Dermis blood vessel endothelial cell (primary cell): Measurements from ENCODE around the gene DPY19L2. TPM values are rescaled to one million over a fixed set of nuclear protein-coding genes. Genes with fewer than 3 reads are reported as not detected.
"Not testable (repeated sequence)": the region's sequence is repeated elsewhere in the genome, so short reads cannot be mapped to it uniquely, and the experiment has no call there.

Experiments
- DNase-seq: peaks from one replicate; pipeline ENCODE4 v3.0.0; 2010
- total RNA-seq: library from RNA; depleted of rRNA; stranded (reverse); fragments of >200 nt; gene quantifications from 2 replicates; pipeline ENCODE4 v1.2.3, GENCODE V29; 2014

DPY19L2 gene
- total RNA-seq, 1 donor from 2014 or later = 2.4 TPM

GRCh38 chr12:63658501-63658900 is 9.8 kb downstream of the DPY19L2 start:
- DNase-seq = not testable (repeated sequence)

DNA sequence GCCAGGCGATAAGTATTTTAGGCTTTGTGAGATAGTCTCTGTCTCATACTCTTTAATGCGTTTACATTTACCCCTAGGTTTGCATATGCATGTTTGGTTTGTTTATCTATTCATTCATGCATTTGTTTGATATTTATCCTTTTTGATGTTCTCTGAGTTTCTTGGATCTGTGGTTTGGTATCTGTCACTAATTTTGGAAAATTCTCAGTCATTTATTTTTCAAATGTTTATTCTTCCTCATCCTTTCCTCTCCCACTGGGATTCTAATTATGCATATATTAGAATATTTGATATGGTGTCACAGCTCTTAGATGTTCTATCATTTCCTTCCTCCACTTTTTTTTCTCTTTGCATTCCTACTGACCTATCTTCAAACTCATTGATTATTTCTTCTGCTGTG is 11.9 kb downstream of the DPY19L2 start:
- not testable (repeated sequence) for DNase-seq

- DNase-seq = not testable (repeated sequence)
These were observed 12.6 kb downstream of the DPY19L2 start for GRCh38 chr12:63655543-63656257.

DNA sequence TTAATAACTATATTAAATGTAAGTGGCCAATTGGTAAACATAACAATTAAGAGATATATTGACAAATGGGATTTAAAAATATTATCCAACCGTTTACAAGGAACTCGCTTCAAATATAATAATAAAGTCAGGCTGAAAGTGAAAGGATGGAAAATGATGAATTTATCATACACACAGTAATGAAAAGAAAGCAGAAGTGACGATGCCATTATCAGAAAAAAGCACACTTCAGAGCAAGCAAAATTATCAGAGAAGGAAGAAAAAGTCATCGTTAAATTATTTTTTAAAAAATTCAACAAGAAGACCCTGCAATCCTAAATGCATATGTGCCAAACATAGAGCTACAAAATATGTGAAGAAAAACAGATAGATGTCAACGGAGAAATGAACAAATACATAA is 13.8 kb downstream of the DPY19L2 start:
- DNase-seq = not testable (repeated sequence)

GRCh38 chr12:63649517-63649916 is 18.8 kb downstream of the DPY19L2 start:
- not testable (repeated sequence) for DNase-seq

GRCh38 chr12:63643381-63644140 is 24.7 kb downstream of the DPY19L2 start:
- peak; percentile 2 for DNase-seq

DNA sequence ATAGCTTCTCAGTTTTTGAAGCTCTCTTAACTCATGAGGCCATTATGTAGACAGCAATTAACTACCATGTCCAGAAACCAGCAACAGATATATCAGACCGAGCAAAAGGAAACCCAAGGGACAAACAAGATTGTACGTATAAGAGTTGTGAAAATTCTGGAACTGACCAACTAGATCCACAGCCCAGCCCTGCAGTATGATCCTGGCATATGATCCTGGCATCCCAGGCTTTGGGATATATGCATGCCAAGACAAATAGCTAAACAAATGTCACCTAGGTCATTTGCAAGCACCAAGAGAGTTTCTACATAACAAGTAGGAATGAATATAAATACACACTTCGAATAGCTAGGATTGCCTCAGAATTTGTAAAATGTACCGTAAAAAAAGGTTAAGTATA is 44.0 kb downstream of the DPY19L2 start:
- DNase-seq = not testable (repeated sequence)

DNA sequence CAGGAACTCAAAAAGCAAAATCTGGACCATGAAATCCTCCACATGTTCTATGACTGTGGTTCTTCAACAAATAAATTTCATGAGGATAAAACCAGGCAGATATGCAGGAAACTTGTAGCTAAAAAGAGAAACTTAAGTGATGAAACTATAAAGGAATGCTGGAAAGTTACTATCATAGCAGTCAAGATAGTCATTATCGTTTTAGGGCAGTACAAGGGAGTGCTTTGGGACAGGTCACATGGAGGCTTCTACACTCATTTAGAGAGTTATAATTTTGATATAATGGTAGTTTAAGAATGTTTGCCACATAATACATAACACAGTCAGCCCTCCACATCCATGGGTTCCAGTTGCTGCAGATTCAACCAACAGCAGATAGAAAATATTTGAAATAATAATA is 52.7 kb downstream of the DPY19L2 start:
- not testable (repeated sequence) for DNase-seq

DNA sequence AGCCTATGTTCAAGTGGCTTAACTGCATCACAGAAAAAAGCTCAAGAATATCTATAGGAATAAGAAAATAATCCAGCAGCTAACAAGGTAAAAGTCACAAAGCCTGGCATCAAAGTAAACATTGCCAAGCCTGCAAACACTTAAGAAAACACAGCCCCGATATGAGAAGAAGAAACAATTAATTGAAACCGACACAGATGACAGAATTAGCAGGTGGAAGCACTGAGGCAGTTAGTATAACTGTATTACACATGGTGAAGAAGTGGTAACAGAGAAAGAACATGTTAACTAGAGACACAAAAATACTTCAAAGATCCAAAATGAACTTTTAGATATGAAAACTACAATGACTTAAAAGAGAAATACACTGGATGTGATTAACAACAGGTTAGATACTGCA is 57.0 kb downstream of the DPY19L2 start:
- DNase-seq = not testable (repeated sequence)

- not testable (repeated sequence) for DNase-seq
These were observed 59.0 kb downstream of the DPY19L2 start for GRCh38 chr12:63609281-63609680.

DNA sequence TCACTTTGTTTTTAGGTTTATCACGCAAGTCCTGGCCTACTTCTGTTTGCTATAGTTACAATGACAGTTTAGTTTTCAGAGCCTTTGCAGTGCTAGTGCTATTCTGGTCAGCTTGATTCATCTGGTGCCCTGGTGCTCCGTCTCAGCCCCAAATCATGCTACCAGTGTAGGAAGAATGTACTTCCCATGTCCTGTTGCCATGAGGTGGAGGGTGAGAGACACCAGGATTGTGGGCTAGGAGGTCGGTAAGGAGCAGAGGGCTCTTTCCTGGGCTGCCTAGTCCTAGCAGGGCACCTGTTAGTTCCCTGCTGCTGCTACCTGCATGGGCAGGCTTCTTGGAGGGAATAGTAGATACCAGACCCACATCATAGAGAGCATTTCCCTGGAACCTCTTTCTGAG is 63.3 kb downstream of the DPY19L2 start:
- not testable (repeated sequence) for DNase-seq

DNA sequence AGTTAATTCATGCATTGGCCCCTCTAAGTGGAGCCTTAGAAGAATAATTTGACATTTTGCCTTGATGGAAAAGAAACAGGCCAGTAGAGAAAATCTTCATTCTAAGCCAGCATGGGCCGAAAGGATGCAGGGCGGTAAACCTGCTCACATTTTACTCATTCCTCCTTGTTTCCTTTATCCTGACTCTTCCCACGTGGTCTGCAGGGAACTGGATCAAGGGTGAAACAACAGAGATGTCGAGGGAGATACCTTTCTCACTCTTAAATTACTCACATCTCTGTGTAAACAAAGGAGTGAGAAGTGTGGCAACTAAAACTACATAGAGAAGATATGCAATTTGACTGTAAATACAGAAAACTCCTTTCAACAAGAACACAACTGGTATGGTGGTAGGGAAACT is 73.5 kb downstream of the DPY19L2 start:
- DNase-seq = not testable (repeated sequence)

GRCh38 chr12:63584426-63584825 is 83.9 kb downstream of the DPY19L2 start:
- DNase-seq = peak; percentile 1

- not testable (repeated sequence) for DNase-seq
These were observed 85.0 kb downstream of the DPY19L2 start for GRCh38 chr12:63583289-63583688.

GRCh38 chr12:63577631-63578030 is 90.7 kb downstream of the DPY19L2 start:
- not testable (repeated sequence) for DNase-seq

DNA sequence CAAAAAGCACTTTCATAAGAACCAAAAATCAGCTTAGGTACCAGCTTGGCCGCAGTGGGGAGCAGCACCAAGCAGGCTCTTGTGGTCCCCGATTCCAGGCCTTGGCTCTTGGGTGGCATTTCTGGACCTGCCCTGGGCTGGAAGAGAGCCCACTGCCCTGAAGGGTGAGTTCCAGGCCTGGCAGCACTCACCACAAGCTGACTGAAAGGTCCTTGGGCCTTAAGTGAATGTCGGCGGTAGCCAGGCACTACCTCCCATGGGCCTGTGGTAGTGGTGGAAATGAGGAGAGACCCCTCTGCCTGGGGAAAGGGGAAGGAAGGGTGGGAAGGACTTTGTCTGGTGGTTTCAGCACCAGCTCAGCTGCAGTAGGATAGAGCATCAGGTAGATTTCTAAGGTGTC is 96.3 kb downstream of the DPY19L2 start:
- DNase-seq = not testable (repeated sequence)

GRCh38 chr12:63558445-63558844 is 109.8 kb downstream of the DPY19L2 start:
- DNase-seq = not testable (repeated sequence)

GRCh38 chr12:63551397-63551796 is 116.9 kb downstream of the DPY19L2 start:
- not testable (repeated sequence) for DNase-seq

- not testable (repeated sequence) for DNase-seq
These were observed 119.3 kb downstream of the DPY19L2 start for GRCh38 chr12:63549034-63549433.

GRCh38 chr12:63545298-63545916 is 122.9 kb downstream of the DPY19L2 start:
- not testable (repeated sequence) for DNase-seq

DNA sequence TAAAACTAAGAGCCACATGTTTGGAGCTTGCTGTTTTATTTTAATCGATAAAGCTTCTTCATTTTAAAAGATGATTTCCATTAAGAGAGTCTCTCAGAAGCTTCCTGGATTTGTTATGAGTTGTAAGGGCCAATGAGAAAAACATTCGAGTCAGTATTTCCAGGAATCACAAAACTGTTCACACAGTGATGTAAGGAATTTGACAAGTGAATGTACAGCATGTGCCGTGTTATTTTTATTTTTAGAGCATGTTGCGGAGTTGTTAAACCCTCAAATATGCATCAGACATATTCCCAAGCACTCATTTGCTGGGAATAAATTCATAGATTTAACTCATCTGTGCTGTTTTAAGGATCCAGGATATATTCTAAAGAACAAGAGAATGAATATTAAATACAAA is 129.6 kb downstream of the DPY19L2 start:
- not testable (repeated sequence) for DNase-seq

DNA sequence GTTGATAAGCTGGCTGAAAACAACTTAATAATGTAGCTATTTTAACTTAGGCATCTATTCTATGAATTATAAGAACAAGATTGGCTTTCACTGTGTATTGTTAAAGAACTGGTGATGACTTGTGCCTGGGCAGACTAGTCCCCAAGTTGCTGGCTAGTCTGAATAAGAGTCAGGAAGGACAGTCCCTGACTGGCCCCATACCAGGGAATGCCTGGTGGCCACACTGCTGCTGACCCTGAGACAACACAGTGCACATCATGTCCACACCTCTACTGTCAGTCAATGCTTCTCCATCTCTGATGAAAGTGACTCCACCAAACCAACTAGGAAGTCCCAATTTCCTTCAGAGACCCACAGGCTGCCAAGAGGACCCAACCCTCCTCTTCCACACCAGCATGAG is 130.5 kb downstream of the DPY19L2 start:
- DNase-seq = not testable (repeated sequence)

DNA sequence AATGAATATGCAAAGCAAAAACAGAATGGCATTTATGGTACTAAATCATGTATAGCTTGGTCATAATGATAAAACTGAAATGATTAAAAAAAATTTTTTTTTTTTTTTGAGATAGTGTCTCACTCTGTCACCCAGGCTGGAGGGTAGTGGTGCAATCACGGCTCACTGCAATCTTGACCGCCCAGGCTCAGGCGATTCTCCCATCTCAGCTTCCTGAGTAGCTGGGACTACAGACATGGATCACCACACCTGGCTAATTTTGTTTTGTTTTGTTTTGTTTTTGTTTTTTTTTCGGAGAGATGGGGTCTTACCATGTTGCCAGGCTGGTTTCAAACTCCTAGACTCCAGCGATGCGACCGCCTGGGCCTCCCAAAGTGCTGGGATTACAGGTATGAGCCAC is 138.7 kb downstream of the DPY19L2 start:
- DNase-seq = not testable (repeated sequence)
